ENCODE measurements around the gene KRTAP10-10. TPM values are rescaled to one million over a fixed set of nuclear protein-coding genes. Genes with fewer than 3 reads are reported as not detected.

Gene KRTAP10-10
- total RNA-seq, 4 donors from 2014 or later = not detected

- no peak overlapping the region for H3K27ac ChIP-seq
- H3K9me3 ChIP-seq = peaks cover 0 to 24% (median 0%) of the 10 kb centered on the region in 4 donors
- no peaks in the 10 kb centered on the region for H3K36me3 ChIP-seq
- no peak overlapping the region for H3K4me3 ChIP-seq
- DNase-seq (ENCODE audit: low spot score in 2 of 2) = no peak
- WGBS, 2 donors = 73 to 78% methylated on average over 21 to 23 of the region's 23 CpGs
- H3K4me1 ChIP-seq = no peaks in the 10 kb centered on the region
- TF ChIP-seq POLR2A (IDR thresholded peaks at IDR 0.05) (no peak), CTCF (IDR thresholded peaks at IDR 0.05) (no peak), EP300 (IDR thresholded peaks at IDR 0.05) (no peak)
- no peaks in the 10 kb centered on the region for H3K27me3 ChIP-seq
These were observed 35.3 kb upstream of the KRTAP10-10 start for GRCh38 chr21:44601596-44602462.

DNA sequence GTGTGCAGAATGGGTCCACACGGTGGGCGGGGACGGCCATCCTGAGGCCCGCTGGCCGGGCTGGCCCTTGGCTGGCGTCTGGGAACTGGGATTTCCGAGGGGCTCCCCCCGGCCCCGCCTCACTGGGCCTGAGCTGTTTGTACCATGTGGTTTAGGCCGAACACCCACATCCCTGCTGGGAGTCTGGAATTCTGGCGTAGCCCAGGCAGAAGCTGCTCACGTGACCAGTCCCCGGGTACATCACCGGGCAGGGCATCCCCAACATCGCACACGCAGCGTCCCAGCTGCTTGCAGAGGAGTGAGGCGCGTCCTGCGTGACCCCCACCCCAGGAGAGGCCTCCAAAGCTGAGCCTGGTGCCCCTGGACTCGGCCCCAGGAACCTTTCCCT lies 34.7 kb upstream of the KRTAP10-10 start:
- Histone ChIP-seq H3K4me3 (no peak overlapping the region), H3K27ac (no peak overlapping the region), H3K36me3 (no peaks in the 10 kb centered on the region), H3K9me3 (peaks cover 0 to 24% (median 0%) of the 10 kb centered on the region in 4 donors), H3K27me3 (no peaks in the 10 kb centered on the region), H3K4me1 (no peaks in the 10 kb centered on the region)
- WGBS, 2 donors = 46 to 51% methylated on average over 3 to 16 of the region's 21 CpGs
- TF ChIP-seq CTCF (IDR thresholded peaks at IDR 0.05) (no peak), EP300 (IDR thresholded peaks at IDR 0.05) (no peak), POLR2A (IDR thresholded peaks at IDR 0.05) (no peak)
- no peak for DNase-seq (ENCODE audit: low spot score in 2 of 2)

DNA sequence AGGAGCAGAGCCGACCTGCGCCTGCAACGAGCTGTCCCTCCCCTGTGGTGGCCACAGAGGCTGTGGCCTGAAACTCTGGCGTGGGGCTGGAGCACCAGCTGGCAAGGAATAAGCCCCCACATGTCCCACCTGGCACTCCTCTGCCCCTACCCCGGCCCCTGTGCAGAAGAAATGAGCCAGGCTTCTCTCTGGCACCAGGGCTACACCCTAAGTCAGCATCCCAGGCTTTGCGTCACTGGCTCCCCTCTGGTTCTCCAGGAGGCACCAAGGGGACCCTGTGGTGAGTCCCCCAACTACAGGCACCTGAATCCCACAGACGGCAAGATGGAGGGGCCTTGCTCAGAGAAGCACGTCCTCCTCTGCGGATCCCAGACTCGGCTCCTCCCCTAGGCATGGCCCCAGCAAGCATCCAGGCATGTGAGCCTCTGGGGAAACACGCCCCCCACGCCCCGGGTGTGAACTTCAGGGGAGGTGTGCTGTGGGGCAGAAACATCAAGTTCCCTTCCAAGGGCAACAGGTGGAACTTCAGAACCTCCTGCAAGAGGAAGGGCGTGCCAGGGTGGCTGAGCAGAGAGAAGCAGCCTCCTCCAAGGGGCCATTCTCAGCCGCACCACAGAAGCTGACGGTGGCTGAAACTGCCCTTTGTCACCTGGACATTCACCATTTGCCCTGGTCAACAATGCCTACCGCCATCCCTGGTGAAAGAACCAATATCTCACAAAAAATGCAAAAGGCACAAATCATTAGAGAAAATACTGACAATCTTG lies 33.9 kb upstream of the KRTAP10-10 start:
- Histone ChIP-seq H3K4me1 (no peaks in the 10 kb centered on the region), H3K9me3 (peaks cover 0 to 24% (median 0%) of the 10 kb centered on the region in 4 donors), H3K4me3 (no peak overlapping the region), H3K27ac (no peak overlapping the region), H3K27me3 (no peaks in the 10 kb centered on the region), H3K36me3 (no peaks in the 10 kb centered on the region)
- DNase-seq (ENCODE audit: low spot score in 2 of 2) = no peak
- 51 to 58% methylated on average over 12 to 14 of the region's 17 CpGs for WGBS, 2 donors
- no peak for TF ChIP-seq CTCF (IDR thresholded peaks at IDR 0.05)
- TF ChIP-seq POLR2A (IDR thresholded peaks at IDR 0.05) = no peak
- no peak for TF ChIP-seq EP300 (IDR thresholded peaks at IDR 0.05)

DNA sequence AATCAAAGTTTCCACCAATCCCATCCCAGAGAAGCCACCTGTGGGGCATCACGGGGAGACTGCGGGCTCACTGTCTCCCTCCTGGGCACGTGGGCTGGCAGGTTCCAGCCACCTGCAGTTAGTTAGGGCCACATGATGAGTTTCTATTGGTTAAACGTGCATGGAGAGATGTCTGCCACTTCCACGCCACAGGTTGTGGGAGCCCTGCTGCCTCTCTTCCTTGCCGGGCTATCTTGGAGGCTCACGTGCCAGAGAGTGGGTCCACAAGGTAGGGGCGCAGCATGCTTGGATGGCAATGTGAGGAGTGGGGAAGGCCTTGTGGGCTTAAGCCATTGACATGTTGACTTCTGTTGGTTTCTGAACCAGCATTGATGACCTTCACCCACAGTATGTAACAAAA lies 33.2 kb upstream of the KRTAP10-10 start:
- H3K27ac ChIP-seq = no peak overlapping the region
- no peaks in the 10 kb centered on the region for H3K36me3 ChIP-seq
- no peak overlapping the region for H3K4me3 ChIP-seq
- TF ChIP-seq EP300 (IDR thresholded peaks at IDR 0.05) (no peak), CTCF (IDR thresholded peaks at IDR 0.05) (no peak), POLR2A (IDR thresholded peaks at IDR 0.05) (no peak)
- no peak for DNase-seq (ENCODE audit: low spot score in 2 of 2)
- WGBS, 2 donors = 81 to 88% methylated on average over 8 of the region's 8 CpGs
- no peaks in the 10 kb centered on the region for H3K27me3 ChIP-seq
- H3K4me1 ChIP-seq = no peaks in the 10 kb centered on the region
- peaks cover 0 to 22% (median 0%) of the 10 kb centered on the region in 4 donors for H3K9me3 ChIP-seq

DNA sequence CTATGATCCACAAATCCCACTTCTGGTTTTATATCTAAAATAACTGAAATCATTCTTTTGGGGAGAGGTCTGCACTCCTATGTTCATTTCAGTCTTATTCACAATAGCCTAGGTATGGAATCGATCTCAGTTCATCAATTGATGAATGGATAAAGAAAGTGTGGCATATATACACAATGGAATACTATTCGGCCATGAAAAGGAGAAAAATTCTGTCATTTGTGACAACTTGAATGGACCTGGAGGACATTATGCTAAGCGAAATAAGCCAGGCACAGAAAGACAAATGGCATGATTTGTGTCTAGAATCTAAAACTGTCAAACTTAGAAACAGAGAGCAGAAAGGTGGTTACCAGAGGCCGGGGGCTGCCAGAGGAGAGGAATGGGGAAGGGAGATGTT lies 30.7 kb upstream of the KRTAP10-10 start:
- TF ChIP-seq POLR2A (IDR thresholded peaks at IDR 0.05) = no peak
- no peak for TF ChIP-seq EP300 (IDR thresholded peaks at IDR 0.05)
- no peak for TF ChIP-seq CTCF (IDR thresholded peaks at IDR 0.05)
- H3K27ac ChIP-seq = no peak overlapping the region
- H3K36me3 ChIP-seq = no peaks in the 10 kb centered on the region
- H3K27me3 ChIP-seq = no peaks in the 10 kb centered on the region
- no peak overlapping the region for H3K4me3 ChIP-seq
- 73 to 86% methylated on average over 4 of the region's 4 CpGs for WGBS, 2 donors
- DNase-seq (ENCODE audit: low spot score in 2 of 2) = no peak
- H3K4me1 ChIP-seq = no peaks in the 10 kb centered on the region
- peaks cover 0 to 44% (median 0%) of the 10 kb centered on the region in 4 donors for H3K9me3 ChIP-seq

All from tibial nerve (tissue), 4 donors.